GM20000 (cell line): ENCODE results near the gene OR4C16.

Source experiments
- DNase-seq: peaks from one replicate; pipeline ENCODE4 v3.0.0; 2012; ENCODE audit warnings: low spot score
- TF ChIP-seq, protein P1 (sequence below): IDR thresholded peaks from 2 replicates; pipeline ENCODE4 v1.5.1; 2012; ENCODE audit warnings: mild to moderate bottlenecking, control low read depth; ENCODE audit errors: extremely low read depth, missing control alignments

Gene OR4C16, protein sequence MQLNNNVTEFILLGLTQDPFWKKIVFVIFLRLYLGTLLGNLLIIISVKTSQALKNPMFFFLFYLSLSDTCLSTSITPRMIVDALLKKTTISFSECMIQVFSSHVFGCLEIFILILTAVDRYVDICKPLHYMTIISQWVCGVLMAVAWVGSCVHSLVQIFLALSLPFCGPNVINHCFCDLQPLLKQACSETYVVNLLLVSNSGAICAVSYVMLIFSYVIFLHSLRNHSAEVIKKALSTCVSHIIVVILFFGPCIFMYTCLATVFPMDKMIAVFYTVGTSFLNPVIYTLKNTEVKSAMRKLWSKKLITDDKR

DNA sequence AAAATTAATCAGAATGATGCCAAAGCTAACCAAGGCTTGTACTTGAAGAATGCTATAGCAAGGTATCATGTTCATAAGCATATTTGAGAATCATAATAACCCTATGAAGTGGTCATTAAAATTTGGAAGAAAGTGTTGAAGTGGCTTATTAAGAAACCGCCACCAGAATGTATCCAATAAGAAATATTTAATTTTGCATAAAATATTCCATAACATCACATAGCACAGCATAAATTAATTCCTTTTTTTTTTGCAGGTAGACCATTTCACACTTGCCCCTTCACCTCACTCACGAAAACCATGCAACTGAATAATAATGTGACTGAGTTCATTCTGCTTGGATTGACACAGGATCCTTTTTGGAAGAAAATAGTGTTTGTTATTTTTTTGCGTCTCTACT lies at the start of gene OR4C16:
OR4C16 (plus strand) TSS at position 301 of the 400 bp plus-strand sequence; CDS start at position 301, 0 bp downstream.
- no peak for DNase-seq
- TF ChIP-seq, protein P1, sequence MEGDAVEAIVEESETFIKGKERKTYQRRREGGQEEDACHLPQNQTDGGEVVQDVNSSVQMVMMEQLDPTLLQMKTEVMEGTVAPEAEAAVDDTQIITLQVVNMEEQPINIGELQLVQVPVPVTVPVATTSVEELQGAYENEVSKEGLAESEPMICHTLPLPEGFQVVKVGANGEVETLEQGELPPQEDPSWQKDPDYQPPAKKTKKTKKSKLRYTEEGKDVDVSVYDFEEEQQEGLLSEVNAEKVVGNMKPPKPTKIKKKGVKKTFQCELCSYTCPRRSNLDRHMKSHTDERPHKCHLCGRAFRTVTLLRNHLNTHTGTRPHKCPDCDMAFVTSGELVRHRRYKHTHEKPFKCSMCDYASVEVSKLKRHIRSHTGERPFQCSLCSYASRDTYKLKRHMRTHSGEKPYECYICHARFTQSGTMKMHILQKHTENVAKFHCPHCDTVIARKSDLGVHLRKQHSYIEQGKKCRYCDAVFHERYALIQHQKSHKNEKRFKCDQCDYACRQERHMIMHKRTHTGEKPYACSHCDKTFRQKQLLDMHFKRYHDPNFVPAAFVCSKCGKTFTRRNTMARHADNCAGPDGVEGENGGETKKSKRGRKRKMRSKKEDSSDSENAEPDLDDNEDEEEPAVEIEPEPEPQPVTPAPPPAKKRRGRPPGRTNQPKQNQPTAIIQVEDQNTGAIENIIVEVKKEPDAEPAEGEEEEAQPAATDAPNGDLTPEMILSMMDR, result no peak

DNA sequence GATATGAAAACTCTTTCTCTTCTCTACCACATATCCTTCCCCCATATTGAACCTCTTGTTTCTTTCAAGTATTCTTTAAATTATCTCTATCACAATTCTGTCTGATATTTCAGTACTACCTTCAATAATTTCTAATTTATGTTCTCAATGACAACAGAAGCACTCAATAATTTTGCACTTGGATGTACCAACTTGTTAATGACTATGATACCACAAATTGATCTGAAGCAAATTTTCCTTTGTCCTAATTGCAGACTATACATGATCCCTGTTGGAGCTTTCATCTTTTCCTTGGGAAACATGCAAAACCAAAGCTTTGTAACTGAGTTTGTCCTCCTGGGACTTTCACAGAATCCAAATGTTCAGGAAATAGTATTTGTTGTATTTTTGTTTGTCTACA lies 17.8 kb upstream of the OR4C16 start, which contains the start of gene OR4C15:
OR4C15 (plus strand) TSS at position 301 of the 400 bp plus-strand sequence; CDS start at position 301, 0 bp downstream.
- DNase-seq, result no peak
- TF ChIP-seq, protein P1, result no peak

DNA sequence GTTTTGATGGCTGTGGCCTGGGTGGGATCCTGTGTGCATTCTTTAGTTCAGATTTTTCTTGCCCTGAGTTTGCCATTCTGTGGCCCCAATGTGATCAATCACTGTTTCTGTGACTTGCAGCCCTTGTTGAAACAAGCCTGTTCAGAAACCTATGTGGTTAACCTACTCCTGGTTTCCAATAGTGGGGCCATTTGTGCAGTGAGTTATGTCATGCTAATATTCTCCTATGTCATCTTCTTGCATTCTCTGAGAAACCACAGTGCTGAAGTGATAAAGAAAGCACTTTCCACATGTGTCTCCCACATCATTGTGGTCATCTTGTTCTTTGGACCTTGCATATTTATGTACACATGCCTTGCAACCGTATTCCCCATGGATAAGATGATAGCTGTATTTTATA lies 620 bp downstream of the OR4C16 start:
- TF ChIP-seq, protein P1, result no peak
- DNase-seq, result no peak

DNA sequence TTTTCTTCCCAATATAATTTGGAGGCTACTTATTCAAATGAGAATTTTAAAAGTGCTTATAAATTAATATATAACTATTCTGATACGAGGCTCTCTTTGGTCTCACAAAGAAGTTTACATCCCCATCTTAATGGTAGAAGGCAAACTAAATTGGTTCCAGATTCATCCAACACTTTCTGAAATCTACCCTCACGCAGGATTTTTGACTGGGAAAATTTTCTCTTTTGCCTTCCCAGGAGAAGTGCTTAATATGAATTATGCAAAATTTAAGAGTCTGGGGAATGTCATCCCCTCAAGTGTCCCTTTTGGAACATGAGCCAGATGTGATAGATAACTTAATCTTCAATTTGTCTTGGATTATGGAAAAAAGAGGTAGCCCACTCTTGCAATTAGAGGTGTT lies 35.6 kb downstream of the OR4C16 start, which contains the start of gene OR4C11:
OR4C11 (minus strand) TSS at position 101 of the 400 bp plus-strand sequence. CDS start 3,272 bp downstream, outside the sequence.
- TF ChIP-seq, protein P1, result no peak
- no peak for DNase-seq
